GM18870 (cell line): ENCODE measurements around the gene EDC4.
"Not testable (repeated sequence)": the region's sequence is repeated elsewhere in the genome, so short reads cannot be mapped to it uniquely, and the experiment has no call there.

Experiments used
- ATAC-seq: cut with Tn5 transposase; IDR thresholded peaks from one replicate; pipeline ENCODE4 v1.9.1; 2021; ENCODE audit warnings: moderate library complexity; ENCODE audit not compliant: unreplicated experiment

Gene EDC4

GRCh38 chr16:67909056-67909742 lies 36.3 kb downstream of the EDC4 start:
- no peak for ATAC-seq

DNA sequence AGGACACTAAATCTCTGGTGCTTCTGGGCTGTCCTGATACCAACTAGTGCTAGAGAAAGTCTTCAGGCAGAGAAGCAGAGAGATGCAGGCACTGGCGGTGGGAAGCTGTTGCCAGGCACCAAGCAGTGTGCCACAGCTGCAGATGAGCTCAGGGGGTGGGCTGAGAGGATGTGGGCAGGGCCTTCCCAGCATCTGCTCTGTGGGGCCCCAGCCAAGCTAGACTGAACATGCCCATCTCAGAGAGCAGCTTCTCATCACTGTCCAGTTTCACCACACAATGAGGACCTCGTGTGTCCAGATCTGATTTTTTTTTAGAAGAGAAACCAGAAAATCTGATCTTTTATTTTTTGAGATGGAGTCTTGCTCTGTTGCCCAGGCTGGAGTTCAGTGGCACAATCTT lies 37.3 kb downstream of the EDC4 start:
- ATAC-seq, result no peak

GRCh38 chr16:67914758-67915495 lies 42.1 kb downstream of the EDC4 start:
- ATAC-seq, result no peak

DNA sequence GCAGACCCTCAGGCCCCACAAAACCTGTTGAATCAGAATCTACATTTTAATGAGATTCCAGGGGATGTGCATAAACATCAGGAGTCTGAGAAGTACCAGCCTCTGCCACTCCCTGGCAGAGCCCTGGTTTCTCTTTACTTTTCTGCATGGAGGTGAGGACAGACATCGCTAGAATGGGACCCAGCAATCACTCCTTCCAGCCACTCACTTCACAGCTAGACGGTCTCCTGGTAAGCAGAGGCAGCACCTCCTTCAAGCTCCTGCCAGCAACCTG lies 42.6 kb downstream of the EDC4 start:
- ATAC-seq, result not testable (repeated sequence)

DNA sequence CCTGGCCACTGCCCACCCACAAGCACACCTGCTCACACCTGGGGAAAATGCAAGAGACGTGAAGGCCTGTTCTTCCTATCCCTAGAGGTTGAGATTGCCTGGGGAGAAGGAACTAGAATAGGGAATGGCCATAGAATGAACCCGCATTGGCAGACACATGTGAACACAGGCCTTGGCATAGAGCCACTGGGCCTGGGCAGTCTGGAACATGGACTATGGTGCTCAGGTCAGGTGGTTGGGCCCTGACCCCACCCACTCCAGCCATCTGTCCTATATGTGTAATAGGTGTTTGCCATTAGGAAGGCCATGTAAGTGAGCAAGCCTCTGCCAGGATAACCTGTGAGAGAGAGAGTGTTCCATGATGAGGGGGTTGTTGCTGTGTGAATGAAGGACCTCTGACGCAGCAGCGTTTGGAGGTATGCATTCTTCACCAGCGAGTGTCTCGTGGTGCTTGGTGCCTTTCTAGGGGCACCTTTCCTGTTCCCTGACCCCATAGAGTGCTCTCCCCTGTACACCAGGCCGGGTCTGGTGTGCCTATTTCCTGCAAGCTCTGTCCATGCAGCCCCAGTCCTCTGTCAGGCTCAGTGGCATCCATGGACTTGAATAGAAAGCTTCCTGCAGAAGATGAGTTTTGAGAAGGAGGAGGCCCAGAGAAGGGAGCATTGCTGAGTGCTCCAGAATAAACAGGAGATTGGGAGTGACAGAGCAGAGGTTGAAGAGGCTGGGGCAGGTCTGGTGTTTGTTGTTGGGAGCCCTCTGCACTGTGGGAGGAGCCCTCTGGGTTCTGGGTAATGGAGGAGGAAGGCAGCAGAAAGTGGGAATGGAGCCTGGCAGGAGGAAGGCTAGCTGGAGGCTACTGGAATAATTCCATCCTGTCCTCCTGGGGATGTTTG lies 43.2 kb downstream of the EDC4 start:
- ATAC-seq, result no peak

- no peak for ATAC-seq
Measured at GRCh38 chr16:67917140-67917851, 44.4 kb downstream of the EDC4 start.

DNA sequence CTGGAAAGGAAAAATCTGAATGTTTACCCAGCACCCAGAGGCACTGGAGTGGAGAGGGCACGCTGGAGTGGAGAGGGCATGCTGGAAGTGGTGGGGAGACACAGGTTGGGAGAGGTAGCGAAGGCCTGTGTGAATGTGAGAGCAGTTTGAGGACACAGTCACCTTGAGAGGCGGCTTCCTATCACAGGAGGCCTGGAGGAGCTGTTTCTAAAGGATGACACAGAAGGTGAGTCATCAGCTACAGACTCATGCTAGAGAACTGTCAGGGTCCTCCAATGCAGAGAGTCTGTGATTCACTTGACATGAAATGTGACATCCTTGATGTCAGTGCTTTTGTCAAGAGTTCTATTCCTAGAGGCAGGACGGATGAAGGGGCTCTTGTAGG lies 45.0 kb downstream of the EDC4 start:
- ATAC-seq, result no peak

DNA sequence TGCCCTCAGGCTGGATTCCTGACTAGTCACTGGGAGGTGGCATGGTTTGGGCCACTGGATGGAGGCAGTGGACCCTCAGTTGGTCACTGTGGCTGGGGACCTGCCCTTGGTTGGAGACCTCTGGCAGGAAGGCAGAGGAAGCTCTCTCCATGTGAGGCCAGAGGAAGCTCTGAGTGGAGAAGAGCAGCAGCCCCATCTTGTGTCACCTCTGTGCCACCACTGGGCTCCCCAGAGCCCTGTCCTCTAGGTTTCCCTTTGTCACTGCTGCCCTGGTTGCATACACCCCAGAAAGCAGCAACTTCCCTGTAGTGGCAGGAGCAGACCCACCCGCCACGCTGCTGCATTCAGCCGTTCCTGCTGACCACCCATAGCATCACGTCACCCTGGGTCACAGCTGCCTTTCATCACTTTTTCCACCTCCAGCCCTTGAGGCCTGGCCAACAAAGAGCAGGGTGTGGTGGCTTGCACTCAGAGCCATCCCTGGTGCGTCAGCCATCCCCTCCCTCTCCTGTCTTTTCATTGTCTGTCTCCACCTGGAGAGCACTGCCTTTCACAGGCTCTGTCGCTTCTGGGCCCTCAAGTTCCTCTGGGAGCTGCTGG lies 46.9 kb downstream of the EDC4 start:
- no peak for ATAC-seq

GRCh38 chr16:67922221-67922620 lies 49.4 kb downstream of the EDC4 start:
- no peak for ATAC-seq

GRCh38 chr16:67922740-67923139 lies 49.9 kb downstream of the EDC4 start:
- ATAC-seq, result no peak

GRCh38 chr16:67923414-67924116 lies 50.7 kb downstream of the EDC4 start:
- ATAC-seq, result no peak

DNA sequence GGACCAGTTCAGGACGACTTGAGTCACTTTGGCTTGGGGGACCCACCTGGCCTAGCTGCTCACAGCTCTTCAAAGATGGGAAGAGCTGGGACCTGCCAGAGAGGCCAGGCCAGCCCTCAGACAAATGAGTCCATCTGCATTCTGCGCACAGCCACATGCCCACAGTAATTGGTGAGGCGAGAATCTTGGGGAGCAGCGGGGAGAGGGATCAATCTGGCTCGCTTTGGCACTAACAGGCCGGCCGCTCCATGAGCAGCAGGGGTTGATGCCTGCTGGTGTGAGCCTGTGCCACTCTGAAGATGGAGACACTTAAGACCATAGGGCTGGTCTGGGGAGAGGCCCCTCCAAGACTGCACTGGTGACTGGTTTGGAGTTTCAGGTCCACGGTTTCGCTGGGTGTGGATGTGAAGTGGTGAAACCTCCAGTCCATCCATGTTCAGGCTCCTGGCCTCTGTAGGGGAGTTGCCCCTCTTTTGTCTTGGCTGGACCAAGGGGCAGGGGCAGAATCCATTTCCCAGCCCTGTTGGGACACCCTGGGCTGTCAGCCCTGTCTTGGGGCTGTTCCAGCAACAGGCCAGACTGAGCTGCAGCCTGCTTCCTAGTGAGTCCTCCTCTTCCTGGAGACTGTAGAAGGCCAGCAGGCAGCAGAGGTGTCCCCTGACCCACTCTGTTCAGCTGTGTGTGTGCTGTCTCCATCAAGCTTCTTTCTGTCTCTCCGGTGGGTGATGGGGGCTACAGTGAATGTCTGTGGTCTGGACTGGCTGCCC lies 51.5 kb downstream of the EDC4 start:
- no peak for ATAC-seq

DNA sequence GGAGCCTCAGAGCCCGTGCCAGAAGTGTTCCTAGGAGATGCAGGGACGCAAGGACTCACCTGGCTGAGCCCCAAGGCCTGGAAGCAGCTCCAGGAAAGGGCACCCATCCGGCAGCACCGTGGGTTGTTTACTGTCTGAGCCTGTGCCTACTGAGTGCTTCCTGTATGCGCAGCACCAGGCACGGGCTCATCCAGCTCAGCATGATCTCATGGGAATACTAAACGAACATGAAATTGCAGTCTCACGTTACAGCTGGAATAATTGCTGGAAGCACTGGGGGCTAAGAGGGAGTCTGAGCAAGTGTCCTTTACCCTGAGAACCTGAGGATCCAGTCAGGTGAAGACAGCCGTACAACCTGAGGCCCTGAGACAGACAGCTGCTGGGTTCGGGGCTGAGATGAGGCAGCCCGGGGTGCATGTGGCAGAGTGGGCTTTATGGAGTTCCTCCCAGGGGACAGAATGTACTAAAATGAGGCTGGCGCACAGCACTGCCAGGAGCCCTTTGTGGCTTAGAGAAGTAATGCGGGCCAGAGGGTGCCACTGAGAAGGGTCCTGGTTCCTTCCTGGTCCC lies 53.4 kb downstream of the EDC4 start:
- ATAC-seq, result no peak

DNA sequence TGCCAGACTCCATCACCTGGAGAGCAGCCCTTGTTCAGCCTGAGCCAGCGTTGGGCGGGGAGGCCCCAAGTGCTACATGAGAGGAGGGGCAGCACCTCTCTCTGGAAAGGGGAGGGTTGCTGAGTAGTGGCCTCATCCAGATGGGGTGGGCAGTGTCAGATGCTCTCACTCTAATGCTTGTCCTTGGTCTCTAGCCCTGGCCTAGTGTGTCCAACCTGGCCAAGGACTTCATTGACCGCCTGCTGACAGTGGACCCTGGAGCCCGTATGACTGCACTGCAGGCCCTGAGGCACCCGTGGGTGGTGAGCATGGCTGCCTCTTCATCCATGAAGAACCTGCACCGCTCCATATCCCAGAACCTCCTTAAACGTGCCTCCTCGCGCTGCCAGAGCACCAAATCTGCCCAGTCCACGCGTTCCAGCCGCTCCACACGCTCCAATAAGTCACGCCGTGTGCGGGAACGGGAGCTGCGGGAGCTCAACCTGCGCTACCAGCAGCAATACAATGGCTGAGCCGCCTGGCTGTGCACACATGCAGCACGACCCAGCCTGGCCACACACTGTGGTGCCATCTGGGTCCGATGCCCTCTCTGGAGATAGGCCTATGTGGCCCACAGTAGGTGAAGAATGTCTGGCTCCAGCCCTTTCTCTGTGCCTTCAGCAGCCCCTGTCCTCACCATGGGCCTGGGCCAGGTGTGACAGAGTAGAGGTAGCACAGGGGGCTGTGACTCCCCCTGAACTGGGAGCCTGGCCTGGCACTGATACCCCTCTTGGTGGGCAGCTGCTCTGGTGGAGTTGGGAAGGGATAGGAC lies 54.5 kb downstream of the EDC4 start:
- no peak for ATAC-seq

DNA sequence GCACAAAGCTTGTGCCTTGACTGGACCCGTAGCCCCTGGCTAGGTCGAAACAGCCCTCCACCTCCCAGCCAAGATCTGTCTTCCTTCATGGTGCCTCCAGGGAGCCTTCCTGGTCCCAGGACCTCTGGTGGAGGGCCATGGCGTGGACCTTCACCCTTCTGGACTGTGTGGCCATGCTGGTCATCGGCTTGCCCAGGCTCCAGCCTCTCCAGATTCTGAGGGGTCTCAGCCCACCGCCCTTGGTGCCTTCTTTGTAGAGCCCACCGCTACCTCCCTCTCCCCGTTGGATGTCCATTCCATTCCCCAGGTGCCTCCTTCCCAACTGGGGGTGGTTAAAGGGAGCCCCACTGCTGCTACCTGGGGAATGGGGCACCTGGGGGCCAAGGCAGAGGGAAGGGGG lies 55.3 kb downstream of the EDC4 start:
- ATAC-seq, result no peak

DNA sequence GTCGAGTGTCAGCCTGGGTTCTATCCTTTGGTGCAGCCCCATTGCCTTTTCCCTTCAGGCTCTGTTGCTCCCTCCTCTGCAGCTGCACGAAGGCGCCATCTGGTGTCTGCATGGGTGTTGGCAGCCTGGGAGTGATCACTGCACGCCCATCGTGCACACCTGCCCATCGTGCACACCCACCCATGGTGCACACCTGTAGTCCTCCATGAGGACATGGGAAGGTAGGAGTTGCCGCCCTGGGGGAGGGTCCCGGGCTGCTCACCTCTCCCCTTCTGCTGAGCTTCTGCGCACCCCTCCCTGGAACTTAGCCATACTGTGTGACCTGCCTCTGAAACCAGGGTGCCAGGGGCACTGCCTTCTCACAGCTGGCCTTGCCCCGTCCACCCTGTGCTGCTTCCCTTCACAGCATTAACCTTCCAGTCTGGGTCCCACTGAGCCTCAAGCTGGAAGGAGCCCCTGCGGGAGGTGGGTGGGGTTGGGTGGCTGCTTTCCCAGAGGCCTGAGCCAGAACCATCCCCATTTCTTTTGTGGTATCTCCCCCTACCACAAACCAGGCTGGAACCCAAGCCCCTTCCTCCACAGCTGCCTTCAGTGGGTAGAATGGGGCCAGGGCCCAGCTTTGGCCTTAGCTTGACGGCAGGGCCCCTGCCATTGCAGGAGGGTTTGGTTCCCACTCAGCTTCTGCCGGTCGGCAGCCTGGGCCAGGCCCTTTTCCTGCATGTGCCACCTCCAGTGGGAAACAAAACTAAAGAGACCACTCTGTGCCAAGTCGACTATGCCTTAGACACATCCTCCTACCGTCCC lies 55.9 kb downstream of the EDC4 start:
- ATAC-seq, result no peak

DNA sequence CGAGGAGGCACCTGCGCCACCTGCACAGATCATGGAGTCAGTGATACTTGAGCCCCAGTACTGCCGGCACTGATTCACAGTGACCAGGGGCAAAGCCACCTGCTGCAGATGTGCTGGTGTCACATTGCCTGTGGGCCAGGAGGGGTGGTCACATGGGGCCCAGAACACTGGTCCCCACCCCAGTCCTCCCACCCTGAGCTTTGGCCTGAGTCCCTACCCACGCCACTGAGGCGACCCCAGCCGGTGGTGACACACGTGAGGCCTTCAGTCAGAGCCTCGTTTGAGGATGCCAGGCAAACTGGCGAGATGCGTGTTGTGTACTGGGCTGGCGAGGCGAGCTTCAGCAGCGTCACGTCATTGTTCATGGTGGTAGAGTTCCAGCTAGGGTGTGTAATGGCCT lies 57.3 kb downstream of the EDC4 start:
- ATAC-seq, result no peak
